Activated naive CD8-positive, alpha-beta T cell treated with anti-CD3 and anti-CD28 coated beads, Interleukin-2, amount 10 ng/mL, durations not matched to agents 7 days and 5 days (primary cell): ENCODE results near the gene PTPRD. TPM values are rescaled to one million over a fixed set of nuclear protein-coding genes. Genes with fewer than 3 reads are reported as not detected.

ENCODE experiments used
- ATAC-seq: fragments of 150-1000 bp; cut with Tn5 transposase; one replicate; pipeline ENCODE4 v1.10.0; 2021; ENCODE audit warnings: low read depth, moderate library complexity
- POLR2A ChIA-PET: fragments of 350-600 bp; sonication (Branson Sonifier 250); formaldehyde crosslinking; loops from one replicate; lab custom pipeline; 2021; ENCODE audit warnings: antibody characterized with exemption; lab: Charles Lee
- DNase-seq: peaks from one replicate; pipeline ENCODE4 v3.0.0; 2021
- H3K27ac Mint-ChIP-seq: one replicate; pipeline ENCODE4 v1.8.0; 2022; ENCODE audit warnings: mild to moderate bottlenecking, mixed read lengths
- H3K27me3 Mint-ChIP-seq: one replicate; pipeline ENCODE4 v1.8.0; 2022; ENCODE audit warnings: mild to moderate bottlenecking, moderate library complexity, mixed read lengths
- H3K36me3 Mint-ChIP-seq: one replicate; pipeline ENCODE4 v1.8.0; 2021; ENCODE audit warnings: mild to moderate bottlenecking, mixed read lengths
- H3K4me1 Mint-ChIP-seq: one replicate; pipeline ENCODE4 v1.8.0; 2021; ENCODE audit warnings: mixed read lengths
- H3K4me3 Mint-ChIP-seq: one replicate; pipeline ENCODE4 v1.8.0; 2022; ENCODE audit warnings: mild to moderate bottlenecking, moderate library complexity, mixed read lengths
- H3K9me3 Mint-ChIP-seq: one replicate; pipeline ENCODE4 v1.8.0; 2021; ENCODE audit warnings: mixed read lengths
- total RNA-seq, 2 experiments: library from RNA; stranded (reverse); gene quantifications; one replicate each; pipeline ENCODE4 v1.2.3, GENCODE V29; 2021

The PTPRD gene
- total RNA-seq, 2 experiments from 2014 or later = not detected

- Mint-ChIP-seq H3K27me3 (no peaks in the 10 kb centered on the region), H3K9me3 (peaks cover 2% of the 10 kb centered on the region), H3K36me3 (no peaks in the 10 kb centered on the region), H3K4me1 (no peaks in the 10 kb centered on the region), H3K27ac (no peak overlapping the region), H3K4me3 (no peak overlapping the region)
- POLR2A ChIA-PET = no interaction called here
- no peak for DNase-seq
- ATAC-seq = no peak
Observed at GRCh38 chr9:10026443-10026984, 586.3 kb downstream of the PTPRD start.

- Mint-ChIP-seq H3K4me1 (no peaks in the 10 kb centered on the region), H3K27ac (no peak overlapping the region), H3K9me3 (no peaks in the 10 kb centered on the region), H3K36me3 (no peaks in the 10 kb centered on the region), H3K27me3 (no peaks in the 10 kb centered on the region), H3K4me3 (no peak overlapping the region)
- POLR2A ChIA-PET = no interaction called here
- ATAC-seq (no peak), DNase-seq (no peak)
Observed at GRCh38 chr9:10015755-10016154, 597.0 kb downstream of the PTPRD start.

GRCh38 chr9:10014889-10015288 is 597.9 kb downstream of the PTPRD start:
- POLR2A ChIA-PET = no interaction called here
- H3K4me3 Mint-ChIP-seq = no peak overlapping the region
- H3K4me1 Mint-ChIP-seq = no peaks in the 10 kb centered on the region
- ATAC-seq (no peak), DNase-seq (no peak)
- H3K36me3 Mint-ChIP-seq = no peaks in the 10 kb centered on the region
- no peak overlapping the region for H3K27ac Mint-ChIP-seq
- H3K9me3 Mint-ChIP-seq = no peaks in the 10 kb centered on the region
- H3K27me3 Mint-ChIP-seq = no peaks in the 10 kb centered on the region

- DNase-seq (no peak), ATAC-seq (no peak)
- no peaks in the 10 kb centered on the region for H3K27me3 Mint-ChIP-seq
- no peaks in the 10 kb centered on the region for H3K4me1 Mint-ChIP-seq
- no peaks in the 10 kb centered on the region for H3K36me3 Mint-ChIP-seq
- POLR2A ChIA-PET = no interaction called here
- no peak overlapping the region for H3K27ac Mint-ChIP-seq
- H3K4me3 Mint-ChIP-seq = no peak overlapping the region
- H3K9me3 Mint-ChIP-seq = no peaks in the 10 kb centered on the region
Observed at GRCh38 chr9:10009401-10009800, 603.4 kb downstream of the PTPRD start.

- Mint-ChIP-seq H3K4me3 (no peak overlapping the region), H3K4me1 (no peaks in the 10 kb centered on the region), H3K27me3 (no peaks in the 10 kb centered on the region), H3K27ac (no peak overlapping the region), H3K9me3 (no peaks in the 10 kb centered on the region), H3K36me3 (no peaks in the 10 kb centered on the region)
- no peak for DNase-seq
- POLR2A ChIA-PET = no interaction called here
- no peak for ATAC-seq
Observed at GRCh38 chr9:10008101-10008799, 604.6 kb downstream of the PTPRD start.

- H3K9me3 Mint-ChIP-seq = no peaks in the 10 kb centered on the region
- no peak for ATAC-seq
- no peaks in the 10 kb centered on the region for H3K36me3 Mint-ChIP-seq
- no peaks in the 10 kb centered on the region for H3K4me1 Mint-ChIP-seq
- H3K27ac Mint-ChIP-seq = no peak overlapping the region
- no peak for DNase-seq
- H3K4me3 Mint-ChIP-seq = no peak overlapping the region
- no peaks in the 10 kb centered on the region for H3K27me3 Mint-ChIP-seq
- POLR2A ChIA-PET = no interaction called here
Observed at GRCh38 chr9:10007356-10007755, 605.4 kb downstream of the PTPRD start.

GRCh38 chr9:10005206-10005605 is 607.6 kb downstream of the PTPRD start:
- DNase-seq (no peak), ATAC-seq (no peak)
- Mint-ChIP-seq H3K27ac (no peak overlapping the region), H3K36me3 (no peaks in the 10 kb centered on the region), H3K9me3 (no peaks in the 10 kb centered on the region), H3K27me3 (no peaks in the 10 kb centered on the region), H3K4me3 (no peak overlapping the region), H3K4me1 (no peaks in the 10 kb centered on the region)
- POLR2A ChIA-PET = no interaction called here

- H3K36me3 Mint-ChIP-seq = no peaks in the 10 kb centered on the region
- H3K4me1 Mint-ChIP-seq = no peaks in the 10 kb centered on the region
- no peaks in the 10 kb centered on the region for H3K9me3 Mint-ChIP-seq
- H3K27ac Mint-ChIP-seq = no peak overlapping the region
- POLR2A ChIA-PET = no interaction called here
- DNase-seq = no peak
- H3K4me3 Mint-ChIP-seq = no peak overlapping the region
- no peak for ATAC-seq
- H3K27me3 Mint-ChIP-seq = no peaks in the 10 kb centered on the region
Observed at GRCh38 chr9:10003047-10003446, 609.8 kb downstream of the PTPRD start.

GRCh38 chr9:10000669-10001068 is 612.1 kb downstream of the PTPRD start:
- H3K27ac Mint-ChIP-seq = no peak overlapping the region
- H3K4me3 Mint-ChIP-seq = no peak overlapping the region
- POLR2A ChIA-PET = no interaction called here
- no peaks in the 10 kb centered on the region for H3K9me3 Mint-ChIP-seq
- no peak for ATAC-seq
- H3K27me3 Mint-ChIP-seq = no peaks in the 10 kb centered on the region
- H3K4me1 Mint-ChIP-seq = no peaks in the 10 kb centered on the region
- DNase-seq = no peak
- no peaks in the 10 kb centered on the region for H3K36me3 Mint-ChIP-seq

- ATAC-seq = no peak
- POLR2A ChIA-PET = no interaction called here
- no peak overlapping the region for H3K4me3 Mint-ChIP-seq
Observed at GRCh38 chr9:9998491-9999287, 614.1 kb downstream of the PTPRD start.

GRCh38 chr9:9997585-9997984 is 615.2 kb downstream of the PTPRD start:
- H3K9me3 Mint-ChIP-seq = no peaks in the 10 kb centered on the region
- H3K4me1 Mint-ChIP-seq = no peaks in the 10 kb centered on the region
- H3K27me3 Mint-ChIP-seq = no peaks in the 10 kb centered on the region
- ATAC-seq (no peak), DNase-seq (no peak)
- POLR2A ChIA-PET = no interaction called here
- no peak overlapping the region for H3K4me3 Mint-ChIP-seq
- H3K36me3 Mint-ChIP-seq = no peaks in the 10 kb centered on the region
- no peak overlapping the region for H3K27ac Mint-ChIP-seq

More at GRCh38 chr9:9998491-9999287, 614.1 kb downstream of the PTPRD start:
- DNase-seq = no peak
- H3K4me1 Mint-ChIP-seq = no peaks in the 10 kb centered on the region
- H3K27ac Mint-ChIP-seq = no peak overlapping the region
- no peaks in the 10 kb centered on the region for H3K36me3 Mint-ChIP-seq
- H3K27me3 Mint-ChIP-seq = no peaks in the 10 kb centered on the region
- H3K9me3 Mint-ChIP-seq = no peaks in the 10 kb centered on the region

- no peak for DNase-seq
Observed at GRCh38 chr9:9996259-9996658, 616.5 kb downstream of the PTPRD start.

GRCh38 chr9:9992936-9993335 is 619.9 kb downstream of the PTPRD start:
- H3K36me3 Mint-ChIP-seq = no peaks in the 10 kb centered on the region
- DNase-seq = no peak
- H3K27ac Mint-ChIP-seq = no peak overlapping the region
- H3K4me3 Mint-ChIP-seq = no peak overlapping the region
- no peaks in the 10 kb centered on the region for H3K27me3 Mint-ChIP-seq
- no peak for ATAC-seq
- H3K9me3 Mint-ChIP-seq = peaks cover 2% of the 10 kb centered on the region
- H3K4me1 Mint-ChIP-seq = no peaks in the 10 kb centered on the region
- POLR2A ChIA-PET = no interaction called here

More at GRCh38 chr9:9996259-9996658, 616.5 kb downstream of the PTPRD start:
- no peak overlapping the region for H3K4me3 Mint-ChIP-seq
- H3K27me3 Mint-ChIP-seq = no peaks in the 10 kb centered on the region
- no peaks in the 10 kb centered on the region for H3K36me3 Mint-ChIP-seq
- no peak for ATAC-seq
- no peaks in the 10 kb centered on the region for H3K4me1 Mint-ChIP-seq
- POLR2A ChIA-PET = no interaction called here
- peaks cover 2% of the 10 kb centered on the region for H3K9me3 Mint-ChIP-seq
- no peak overlapping the region for H3K27ac Mint-ChIP-seq

GRCh38 chr9:9973062-9973461 is 639.7 kb downstream of the PTPRD start:
- no peaks in the 10 kb centered on the region for H3K36me3 Mint-ChIP-seq
- POLR2A ChIA-PET = no interaction called here
- ATAC-seq = no peak
- no peaks in the 10 kb centered on the region for H3K4me1 Mint-ChIP-seq
- no peak overlapping the region for H3K4me3 Mint-ChIP-seq
- H3K27me3 Mint-ChIP-seq = no peaks in the 10 kb centered on the region
- DNase-seq = no peak
- H3K27ac Mint-ChIP-seq = no peak overlapping the region
- H3K9me3 Mint-ChIP-seq = no peaks in the 10 kb centered on the region
